DND-41 (cell line): Measurements from ENCODE around the gene AUTS2.

Experiments
- ATAC-seq: fragments of 200-7000 bp; cut with Tn5 transposase; 3 replicates; pipeline ENCODE4 v1.9.1; 2021; ENCODE audit warnings: low read depth; ENCODE audit not compliant: insufficient read depth
- DNase-seq: peaks from one replicate; pipeline ENCODE4 v3.0.0-alpha.2; 2020
- H2AFZ ChIP-seq: 2 replicates; pipeline ENCODE4 v1.6.0; 2012; ENCODE audit warnings: low read depth, low read length
- H3K27ac ChIP-seq: 2 replicates; pipeline ENCODE4 v1.5.1; 2012; ENCODE audit warnings: low read length, inconsistent platforms
- H3K27me3 ChIP-seq: fragments of 200-600 bp; sonication (generic); 2 replicates; pipeline ENCODE4 v1.6.0; 2012; ENCODE audit warnings: low read length, mild to moderate bottlenecking, inconsistent platforms; ENCODE audit not compliant: insufficient read depth, poor library complexity
- H3K36me3 ChIP-seq: 2 replicates; pipeline ENCODE4 v1.5.1; 2012; ENCODE audit warnings: low read length, inconsistent platforms; ENCODE audit not compliant: insufficient read depth
- H3K4me1 ChIP-seq: 2 replicates; pipeline ENCODE4 v1.5.1; 2012; ENCODE audit warnings: mild to moderate bottlenecking, low read length; ENCODE audit not compliant: insufficient read depth
- H3K4me2 ChIP-seq: 2 replicates; pipeline ENCODE4 v1.6.0; 2012; ENCODE audit warnings: mild to moderate bottlenecking, moderate library complexity, low read length, inconsistent platforms; ENCODE audit not compliant: insufficient read depth
- H3K4me3 ChIP-seq, 2 experiments: fragments of 200-600 bp in 1 of 2; shearing (Covaris generic) in 1 of 2; 2 replicates each; pipeline ENCODE4 v1.5.1; 2012 to 2016; ENCODE audit warnings: inconsistent platforms in 2 of 2, low read length in 2 of 2, mild to moderate bottlenecking in 2 of 2, low read depth in 1 of 2, moderate library complexity in 1 of 2
- H3K79me2 ChIP-seq: 2 replicates; pipeline ENCODE4 v1.6.0; 2012; ENCODE audit warnings: low read length, inconsistent platforms; ENCODE audit not compliant: insufficient read depth
- H3K9ac ChIP-seq: 2 replicates; pipeline ENCODE4 v1.6.0; 2012; ENCODE audit warnings: low read depth, mild to moderate bottlenecking, inconsistent platforms, low read length, moderate library complexity
- H3K9me3 ChIP-seq: 2 replicates; pipeline ENCODE4 v1.5.1; 2012; ENCODE audit warnings: low read length, moderate library complexity, mild to moderate bottlenecking, inconsistent platforms; ENCODE audit not compliant: insufficient read depth, severe bottlenecking
- H4K20me1 ChIP-seq: 2 replicates; pipeline ENCODE4 v1.6.0; 2012; ENCODE audit warnings: low read length; ENCODE audit not compliant: insufficient read depth
- EZH2 ChIP-seq: IDR thresholded peaks from 3 replicates; pipeline ENCODE4 v1.6.1; 2012; ENCODE audit warnings: borderline replicate concordance, low read depth, mild to moderate bottlenecking, moderate library complexity, low read length, inconsistent platforms; ENCODE audit not compliant: severe bottlenecking
- TF ChIP-seq, protein P1 (sequence below): IDR thresholded peaks from 2 replicates; pipeline ENCODE4 v1.5.1; 2012; ENCODE audit warnings: borderline replicate concordance, low read length, moderate library complexity, mild to moderate bottlenecking; ENCODE audit not compliant: poor library complexity, severe bottlenecking; ENCODE audit errors: extremely low read depth

AUTS2 gene

DNA sequence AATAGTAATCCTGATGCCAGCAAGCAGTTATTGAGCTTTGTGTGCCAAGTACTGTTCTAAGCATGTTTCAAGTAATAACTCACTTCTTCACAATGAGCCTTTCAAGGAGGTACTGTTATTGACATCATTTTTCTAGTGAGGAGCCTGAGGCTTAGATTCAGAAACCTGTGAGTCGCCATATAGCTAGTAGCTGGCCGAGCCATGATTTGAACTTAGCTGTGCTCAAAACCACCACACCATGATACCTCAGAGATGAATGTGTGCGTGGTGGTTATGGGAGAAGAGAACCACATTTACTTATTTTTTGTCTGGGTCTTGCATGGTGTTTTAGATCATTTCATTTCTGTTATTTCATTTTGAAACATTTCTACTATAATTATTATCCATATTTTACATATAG is 578.9 kb downstream of the AUTS2 start:
- peaks cover 39% of the 10 kb centered on the region for H3K4me1 ChIP-seq
- no peak overlapping the region for H2AFZ ChIP-seq
- H3K4me2 ChIP-seq = peak overlapping the region; percentile 47
- no peaks in the 10 kb centered on the region for H4K20me1 ChIP-seq
- peaks cover 3% of the 10 kb centered on the region for H3K9me3 ChIP-seq
- TF ChIP-seq, protein P1, sequence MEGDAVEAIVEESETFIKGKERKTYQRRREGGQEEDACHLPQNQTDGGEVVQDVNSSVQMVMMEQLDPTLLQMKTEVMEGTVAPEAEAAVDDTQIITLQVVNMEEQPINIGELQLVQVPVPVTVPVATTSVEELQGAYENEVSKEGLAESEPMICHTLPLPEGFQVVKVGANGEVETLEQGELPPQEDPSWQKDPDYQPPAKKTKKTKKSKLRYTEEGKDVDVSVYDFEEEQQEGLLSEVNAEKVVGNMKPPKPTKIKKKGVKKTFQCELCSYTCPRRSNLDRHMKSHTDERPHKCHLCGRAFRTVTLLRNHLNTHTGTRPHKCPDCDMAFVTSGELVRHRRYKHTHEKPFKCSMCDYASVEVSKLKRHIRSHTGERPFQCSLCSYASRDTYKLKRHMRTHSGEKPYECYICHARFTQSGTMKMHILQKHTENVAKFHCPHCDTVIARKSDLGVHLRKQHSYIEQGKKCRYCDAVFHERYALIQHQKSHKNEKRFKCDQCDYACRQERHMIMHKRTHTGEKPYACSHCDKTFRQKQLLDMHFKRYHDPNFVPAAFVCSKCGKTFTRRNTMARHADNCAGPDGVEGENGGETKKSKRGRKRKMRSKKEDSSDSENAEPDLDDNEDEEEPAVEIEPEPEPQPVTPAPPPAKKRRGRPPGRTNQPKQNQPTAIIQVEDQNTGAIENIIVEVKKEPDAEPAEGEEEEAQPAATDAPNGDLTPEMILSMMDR = no peak
- no peak for TF ChIP-seq EZH2
- H3K27ac ChIP-seq = peak overlapping the region; percentile 71
- peak; percentile 82 for ATAC-seq
- peak; percentile 52 for DNase-seq
- no peaks in the 10 kb centered on the region for H3K27me3 ChIP-seq
- H3K79me2 ChIP-seq = no peaks in the 10 kb centered on the region
- no peak overlapping the region for H3K4me3 ChIP-seq
- no peaks in the 10 kb centered on the region for H3K36me3 ChIP-seq
- no peak overlapping the region for H3K9ac ChIP-seq

DNA sequence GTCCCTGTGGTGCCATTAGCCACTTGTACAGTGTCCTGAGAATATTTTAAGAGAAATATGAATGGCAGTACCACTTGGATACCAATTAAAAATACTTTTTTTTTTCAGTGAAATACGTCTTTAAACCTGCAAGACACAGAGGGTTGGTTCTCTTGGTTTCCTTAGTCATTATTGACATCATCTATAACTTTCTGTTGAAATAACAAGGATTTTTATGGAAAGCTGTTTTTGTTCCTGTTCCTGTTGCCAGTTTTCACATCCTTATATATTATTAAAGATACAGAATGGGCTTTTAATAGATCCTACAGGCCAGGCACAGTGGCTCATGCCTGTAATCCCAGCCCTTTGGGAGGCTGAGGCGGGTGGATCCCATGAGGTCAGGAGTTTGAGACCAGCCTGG is 579.9 kb downstream of the AUTS2 start:
- Histone ChIP-seq H3K36me3 (no peaks in the 10 kb centered on the region), H3K27me3 (no peaks in the 10 kb centered on the region), H3K79me2 (no peaks in the 10 kb centered on the region), H3K27ac (peak overlapping the region; percentile 46), H3K4me2 (no peak overlapping the region), H3K9me3 (peaks cover 3% of the 10 kb centered on the region), H3K4me1 (peaks cover 50% of the 10 kb centered on the region), H4K20me1 (no peaks in the 10 kb centered on the region), H3K9ac (no peak overlapping the region), H3K4me3 (no peak overlapping the region), H2AFZ (no peak overlapping the region)
- no peak for DNase-seq
- ATAC-seq = no peak
- TF ChIP-seq, protein P1 = no peak
- no peak for TF ChIP-seq EZH2

DNA sequence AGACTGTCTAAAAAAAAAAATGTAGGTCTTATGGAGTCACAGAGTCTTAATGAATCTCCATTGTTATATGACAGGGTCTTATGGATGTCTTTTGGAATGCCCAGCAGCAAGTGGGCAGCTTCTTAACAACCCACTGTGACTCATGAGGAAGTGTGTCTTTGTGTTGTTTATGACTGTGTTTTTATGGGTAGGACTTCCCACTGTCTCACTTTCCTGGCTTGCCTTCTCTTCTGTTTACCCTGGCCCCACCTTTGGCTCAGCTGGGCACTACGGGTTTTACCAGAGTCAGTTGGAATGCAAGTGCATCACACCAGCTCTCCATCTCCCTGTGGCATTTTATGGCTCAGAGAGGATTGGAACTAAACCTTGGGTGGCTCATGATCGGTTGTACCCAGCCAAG is 580.5 kb downstream of the AUTS2 start:
- DNase-seq = no peak
- no peak overlapping the region for H3K4me2 ChIP-seq

More for the DNA sequence above, 580.5 kb downstream of the AUTS2 start:
- Histone ChIP-seq H3K4me1 (peaks cover 53% of the 10 kb centered on the region), H2AFZ (no peak overlapping the region), H4K20me1 (no peaks in the 10 kb centered on the region), H3K27ac (peak overlapping the region; percentile 4; the same call in 1 of the 2 replicates), H3K9me3 (peaks cover 3% of the 10 kb centered on the region), H3K79me2 (no peaks in the 10 kb centered on the region), H3K9ac (no peak overlapping the region), H3K4me3 (no peak overlapping the region), H3K27me3 (no peaks in the 10 kb centered on the region), H3K36me3 (no peaks in the 10 kb centered on the region)
- TF ChIP-seq, protein P1 = no peak
- TF ChIP-seq EZH2 = no peak
- no peak for ATAC-seq
